WTC11 (cell line): ENCODE results near the gene RCN2. TPM values are rescaled to one million over a fixed set of nuclear protein-coding genes. Genes with fewer than 3 reads are reported as not detected.

Source experiments
- ATAC-seq: fragments of 200-7000 bp; cut with Tn5 transposase; 2 replicates; pipeline ENCODE4 v1.10.0; 2021; ENCODE audit warnings: mild to moderate bottlenecking, moderate library complexity
- CTCF ChIA-PET: fragments of 300-600 bp; sonication (Branson Sonifier 250); formaldehyde crosslinking; loops from one replicate; lab custom pipeline; 2021; ENCODE audit warnings: antibody characterized with exemption; lab: Charles Lee
- POLR2A ChIA-PET: fragments of 350-600 bp; sonication (Branson Sonifier 250); formaldehyde crosslinking; loops from one replicate; lab custom pipeline; 2021; ENCODE audit warnings: antibody characterized with exemption; lab: Charles Lee
- DNase-seq: peaks from one replicate; pipeline ENCODE4 v3.0.0; 2021; ENCODE audit warnings: low spot score
- H3K27ac Mint-ChIP-seq: 2 replicates; pipeline ENCODE4 v1.8.0; 2021; ENCODE audit warnings: mixed read lengths
- H3K27me3 Mint-ChIP-seq: 2 replicates; pipeline ENCODE4 v1.8.0; 2021; ENCODE audit warnings: low read depth, mild to moderate bottlenecking, moderate library complexity, mixed read lengths
- H3K36me3 Mint-ChIP-seq: 2 replicates; pipeline ENCODE4 v1.8.0; 2021; ENCODE audit warnings: mixed read lengths
- H3K4me1 Mint-ChIP-seq: 2 replicates; pipeline ENCODE4 v1.8.0; 2022; ENCODE audit warnings: mixed read lengths
- H3K4me3 Mint-ChIP-seq: 2 replicates; pipeline ENCODE4 v1.8.0; 2021; ENCODE audit warnings: mild to moderate bottlenecking, moderate library complexity, mixed read lengths
- H3K9me3 Mint-ChIP-seq: 2 replicates; pipeline ENCODE4 v1.8.0; 2021; ENCODE audit warnings: mixed read lengths
- ATF1 ChIP-seq: sonication (generic); formaldehyde crosslinking; IDR thresholded peaks from 2 replicates; pipeline ENCODE4 v1.8.1; 2023; ENCODE audit warnings: mild to moderate bottlenecking, moderate library complexity, missing genetic modification reagents
- CDX4 ChIP-seq: fragments of 250-450 bp; sonication (Bioruptor Pico); IDR thresholded peaks from 2 replicates; pipeline ENCODE4 v1.9.0; 2021; ENCODE audit warnings: moderate library complexity, mild to moderate bottlenecking, inconsistent platforms, borderline replicate concordance
- CREB1 ChIP-seq: sonication (generic); formaldehyde crosslinking; IDR thresholded peaks from 2 replicates; pipeline ENCODE4 v1.8.0; 2023; ENCODE audit warnings: mild to moderate bottlenecking, missing genetic modification reagents
- ESRRA ChIP-seq: sonication (generic); formaldehyde crosslinking; IDR thresholded peaks from 2 replicates; pipeline ENCODE4 v1.8.1; 2022; ENCODE audit warnings: mild to moderate bottlenecking, missing genetic modification reagents, borderline replicate concordance
- FOXP4 ChIP-seq: sonication (generic); formaldehyde crosslinking; IDR thresholded peaks from 2 replicates; pipeline ENCODE4 v1.8.0; 2022; ENCODE audit warnings: mild to moderate bottlenecking, missing genetic modification reagents
- KAT7 ChIP-seq: sonication (generic); formaldehyde crosslinking; IDR thresholded peaks from 2 replicates; pipeline ENCODE4 v1.8.1; 2023; ENCODE audit warnings: missing genetic modification reagents, mild to moderate bottlenecking, borderline replicate concordance
- MLX ChIP-seq: sonication (generic); formaldehyde crosslinking; IDR thresholded peaks from 2 replicates; pipeline ENCODE4 v1.8.1; 2023; ENCODE audit warnings: mild to moderate bottlenecking, missing genetic modification reagents, moderate library complexity
- RELA ChIP-seq: sonication (generic); formaldehyde crosslinking; IDR thresholded peaks from 2 replicates; pipeline ENCODE4 v1.8.1; 2022; ENCODE audit warnings: missing genetic modification reagents, mild to moderate bottlenecking, borderline replicate concordance
- TEAD4 ChIP-seq: sonication (generic); formaldehyde crosslinking; IDR thresholded peaks from 2 replicates; pipeline ENCODE4 v1.8.0; 2022; ENCODE audit warnings: mild to moderate bottlenecking, missing genetic modification reagents
- ZBTB43 ChIP-seq: sonication (generic); formaldehyde crosslinking; IDR thresholded peaks from 2 replicates; pipeline ENCODE4 v1.8.1; 2023; ENCODE audit warnings: mild to moderate bottlenecking, missing genetic modification reagents
- ZMAT4 ChIP-seq: fragments of 250-450 bp; sonication (Bioruptor Pico); IDR thresholded peaks from 2 replicates; pipeline ENCODE4 v1.9.0; 2021; ENCODE audit warnings: mild to moderate bottlenecking
- total RNA-seq: library from RNA; stranded (reverse); gene quantifications from 3 replicates; pipeline ENCODE4 v1.2.3, GENCODE V29; 2021
- TF ChIP-seq, protein P1 (sequence below): fragments of 250-450 bp; sonication (Bioruptor Pico); IDR thresholded peaks from 2 replicates; pipeline ENCODE4 v1.9.0; 2021; ENCODE audit warnings: mild to moderate bottlenecking
- TF ChIP-seq, protein P2 (sequence below): fragments of 250-450 bp; sonication (Bioruptor Pico); conservative IDR thresholded peaks from 2 replicates; pipeline ENCODE4 v1.9.0; 2021; ENCODE audit warnings: mild to moderate bottlenecking
- TF ChIP-seq, protein P3 (sequence below): sonication (generic); formaldehyde crosslinking; IDR thresholded peaks from 2 replicates; pipeline ENCODE4 v1.8.1; 2022; ENCODE audit warnings: low read depth, missing genetic modification reagents, borderline replicate concordance

Gene RCN2
- total RNA-seq, 1 experiment from 2014 or later = 112 TPM

- ATAC-seq (no peak), DNase-seq (no peak)
- POLR2A ChIA-PET = no interaction called here
- H3K9me3 Mint-ChIP-seq = peaks cover 17% of the 10 kb centered on the region
- peaks cover 21% of the 10 kb centered on the region for H3K36me3 Mint-ChIP-seq
- H3K4me3 Mint-ChIP-seq = no peak overlapping the region
- TF ChIP-seq FOXP4 (CRISPR knock-in tag) (no peak), RELA (CRISPR knock-in tag) (no peak), KAT7 (CRISPR knock-in tag) (no peak), CDX4 (CRISPR knock-in tag) (no peak), ATF1 (no peak), TEAD4 (CRISPR knock-in tag) (no peak), MLX (CRISPR knock-in tag) (no peak), ESRRA (CRISPR knock-in tag) (no peak), ZBTB43 (CRISPR knock-in tag) (no peak), CREB1 (CRISPR knock-in tag) (no peak), ZMAT4 (CRISPR knock-in tag) (no peak)
- TF ChIP-seq, protein P1, sequence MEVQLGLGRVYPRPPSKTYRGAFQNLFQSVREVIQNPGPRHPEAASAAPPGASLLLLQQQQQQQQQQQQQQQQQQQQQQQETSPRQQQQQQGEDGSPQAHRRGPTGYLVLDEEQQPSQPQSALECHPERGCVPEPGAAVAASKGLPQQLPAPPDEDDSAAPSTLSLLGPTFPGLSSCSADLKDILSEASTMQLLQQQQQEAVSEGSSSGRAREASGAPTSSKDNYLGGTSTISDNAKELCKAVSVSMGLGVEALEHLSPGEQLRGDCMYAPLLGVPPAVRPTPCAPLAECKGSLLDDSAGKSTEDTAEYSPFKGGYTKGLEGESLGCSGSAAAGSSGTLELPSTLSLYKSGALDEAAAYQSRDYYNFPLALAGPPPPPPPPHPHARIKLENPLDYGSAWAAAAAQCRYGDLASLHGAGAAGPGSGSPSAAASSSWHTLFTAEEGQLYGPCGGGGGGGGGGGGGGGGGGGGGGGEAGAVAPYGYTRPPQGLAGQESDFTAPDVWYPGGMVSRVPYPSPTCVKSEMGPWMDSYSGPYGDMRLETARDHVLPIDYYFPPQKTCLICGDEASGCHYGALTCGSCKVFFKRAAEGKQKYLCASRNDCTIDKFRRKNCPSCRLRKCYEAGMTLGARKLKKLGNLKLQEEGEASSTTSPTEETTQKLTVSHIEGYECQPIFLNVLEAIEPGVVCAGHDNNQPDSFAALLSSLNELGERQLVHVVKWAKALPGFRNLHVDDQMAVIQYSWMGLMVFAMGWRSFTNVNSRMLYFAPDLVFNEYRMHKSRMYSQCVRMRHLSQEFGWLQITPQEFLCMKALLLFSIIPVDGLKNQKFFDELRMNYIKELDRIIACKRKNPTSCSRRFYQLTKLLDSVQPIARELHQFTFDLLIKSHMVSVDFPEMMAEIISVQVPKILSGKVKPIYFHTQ (CRISPR knock-in tag) = no peak
- TF ChIP-seq, protein P2, sequence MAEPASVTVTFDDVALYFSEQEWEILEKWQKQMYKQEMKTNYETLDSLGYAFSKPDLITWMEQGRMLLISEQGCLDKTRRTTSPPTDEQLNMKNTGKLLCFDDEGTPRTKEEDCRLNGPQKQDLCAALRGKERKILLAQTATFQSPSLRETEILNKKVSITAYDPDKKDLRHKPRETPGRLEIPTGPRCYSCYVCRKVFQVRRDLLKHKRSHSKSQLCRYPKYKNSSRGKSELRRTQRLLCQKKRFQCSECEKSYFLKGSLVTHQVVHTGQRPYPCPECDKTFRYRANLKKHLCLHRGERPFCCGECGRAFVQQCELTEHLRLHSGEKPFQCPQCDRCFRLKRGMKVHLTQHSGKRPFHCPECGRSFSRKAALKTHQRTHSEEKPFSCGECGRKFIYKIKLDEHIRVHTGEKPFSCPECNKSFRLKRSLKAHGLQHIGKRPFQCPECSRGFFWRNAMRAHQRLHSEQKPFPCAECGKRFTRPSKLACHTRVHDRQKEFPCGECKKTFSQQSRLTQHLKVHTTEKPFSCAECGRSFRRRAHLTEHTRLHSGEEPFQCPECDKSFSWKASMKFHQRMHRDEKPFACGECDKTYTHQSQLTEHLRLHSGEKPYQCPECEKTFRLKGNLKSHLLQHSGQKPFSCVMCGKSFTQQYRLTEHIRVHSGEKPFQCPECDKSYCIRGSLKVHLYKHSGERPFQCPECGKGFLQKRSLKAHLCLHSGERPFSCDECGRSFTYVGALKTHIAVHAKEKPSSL (CRISPR knock-in tag) = no peak
- TF ChIP-seq, protein P3, sequence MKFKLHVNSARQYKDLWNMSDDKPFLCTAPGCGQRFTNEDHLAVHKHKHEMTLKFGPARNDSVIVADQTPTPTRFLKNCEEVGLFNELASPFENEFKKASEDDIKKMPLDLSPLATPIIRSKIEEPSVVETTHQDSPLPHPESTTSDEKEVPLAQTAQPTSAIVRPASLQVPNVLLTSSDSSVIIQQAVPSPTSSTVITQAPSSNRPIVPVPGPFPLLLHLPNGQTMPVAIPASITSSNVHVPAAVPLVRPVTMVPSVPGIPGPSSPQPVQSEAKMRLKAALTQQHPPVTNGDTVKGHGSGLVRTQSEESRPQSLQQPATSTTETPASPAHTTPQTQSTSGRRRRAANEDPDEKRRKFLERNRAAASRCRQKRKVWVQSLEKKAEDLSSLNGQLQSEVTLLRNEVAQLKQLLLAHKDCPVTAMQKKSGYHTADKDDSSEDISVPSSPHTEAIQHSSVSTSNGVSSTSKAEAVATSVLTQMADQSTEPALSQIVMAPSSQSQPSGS (CRISPR knock-in tag) = no peak
- CTCF ChIA-PET = no interaction called here
- H3K27ac Mint-ChIP-seq = no peak overlapping the region
- H3K4me1 Mint-ChIP-seq = peaks cover 23% of the 10 kb centered on the region
- H3K27me3 Mint-ChIP-seq = peaks cover 17% of the 10 kb centered on the region
Measured at GRCh38 chr15:76901965-76902364, 29.6 kb upstream of the RCN2 start.
